Measurements from ENCODE around the gene PCLO. TPM values are rescaled to one million over a fixed set of nuclear protein-coding genes. Genes with fewer than 3 reads are reported as not detected.

The PCLO gene
- total and polyA plus RNA-seq, 2 of the 8 experiments (the other 6 are each of a cell fraction or from before 2014, with no cell fraction given), result 1.5 to 3.2 TPM

DNA sequence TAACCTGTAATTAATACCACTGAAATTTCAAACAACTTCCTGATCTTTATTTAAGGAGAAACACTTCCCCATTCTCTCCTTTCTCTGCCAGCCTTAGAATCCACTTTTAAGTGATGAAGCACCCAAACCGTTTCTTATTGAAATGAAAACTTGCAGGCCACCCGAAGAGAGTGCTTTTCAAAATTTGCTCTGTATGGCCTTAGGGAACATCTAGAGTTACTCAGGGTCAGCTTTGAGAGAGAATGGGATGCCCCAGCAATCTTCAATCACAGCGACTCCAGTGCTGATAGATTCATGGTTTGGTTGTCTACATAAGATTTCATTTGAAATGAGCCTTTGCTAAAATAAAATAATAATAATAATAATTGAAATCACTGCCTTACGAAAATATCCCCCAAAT lies 323.1 kb downstream of the PCLO start:
- Histone ChIP-seq H2BK15ac (ENCODE audit: low read length) (no peak overlapping the region), H3K79me1 (ENCODE audit: low read depth, low read length) (no peaks in the 10 kb centered on the region), H3K18ac (ENCODE audit: extremely low read depth, low read length) (no peak overlapping the region), H4K91ac (replicated peaks; ENCODE audit: insufficient read length, low read length) (no peak overlapping the region), H2BK20ac (ENCODE audit: low read length) (no peak overlapping the region), H3K56ac (replicated peaks; ENCODE audit: insufficient read length, low read depth, low read length) (no peak overlapping the region), H4K5ac (ENCODE audit: insufficient read length, low read depth, low read length) (no peak overlapping the region), H3K36me3 (ENCODE audit: control insufficient read depth in 2 of 4, insufficient read depth in 4 of 4, low read length in 3 of 4) (no peaks in the 10 kb centered on the region; a peak in 1 of 8 replicates), H3K4me1 (replicated peaks in 1 of 4; ENCODE audit: control insufficient read depth in 3 of 4, insufficient read depth in 4 of 4, low read length in 3 of 4) (peaks cover 0 to 3% (median 2%) of the 10 kb centered on the region in 4 experiments; a peak in 3 of 7 replicates), H3K4me2 (ENCODE audit: insufficient read depth in 1 of 2, low read depth in 2 of 2, low read length in 2 of 2) (peak overlapping the region in 1 of 2 experiments; percentile 31; a peak in 1 of 4 replicates), H4K8ac (ENCODE audit: extremely low read depth, insufficient read depth, low read length) (no peak overlapping the region), H3K9ac (replicated peaks in 1 of 4; ENCODE audit: extremely low read depth in 1 of 4, low read depth in 3 of 4, low read length in 3 of 4) (no peak overlapping the region), H3K4me3 (ENCODE audit: extremely low read depth in 1 of 4, insufficient read depth in 2 of 4, low read depth in 3 of 4, low read length in 4 of 4) (0 out of 8 replicates have a peak overlapping the region, but pooled peaks of 1 of the 4 experiments have one; percentile 14), H3K14ac (ENCODE audit: insufficient read length) (no peak overlapping the region), H2BK12ac (ENCODE audit: low read depth, low read length) (no peak overlapping the region), H2AK5ac (ENCODE audit: low read depth, low read length) (no peak overlapping the region), H2BK5ac (ENCODE audit: low read depth, low read length) (no peak overlapping the region), H3K23ac (ENCODE audit: insufficient read length) (no peak overlapping the region), H3K9me3 (ENCODE audit: insufficient read depth in 2 of 2, low read depth in 1 of 2, low read length in 1 of 2) (no peaks in the 10 kb centered on the region), H4K20me1 (replicated peaks in 1 of 2; ENCODE audit: control insufficient read depth in 1 of 2, insufficient read depth in 2 of 2, low read length in 2 of 2) (no peaks in the 10 kb centered on the region), H3K4ac (replicated peaks; ENCODE audit: insufficient read length, low read depth, low read length) (no peak overlapping the region), H2BK120ac (replicated peaks; ENCODE audit: low read depth, low read length) (no peak overlapping the region), H3K27me3 (replicated peaks in 1 of 4; ENCODE audit: control insufficient read depth in 3 of 4, extremely low read depth in 1 of 4, insufficient read depth in 3 of 4, low read length in 3 of 4) (no peaks in the 10 kb centered on the region), H3K23me2 (ENCODE audit: low read depth, low read length) (no peaks in the 10 kb centered on the region), H3K27ac (ENCODE audit: low read depth, low read length) (no peak overlapping the region), H3K79me2 (ENCODE audit: control insufficient read depth in 1 of 2, insufficient read depth in 2 of 2, low read length in 2 of 2) (no peaks in the 10 kb centered on the region), H2AFZ (ENCODE audit: low read length) (no peak overlapping the region)
- DNase-seq (ENCODE audit: low read depth in 1 of 2, low spot score in 2 of 2) (no peak), FAIRE-seq (peak; percentile 36)
- 24% methylated on average over 4 of the region's 4 CpGs; no CpG with 5 or more reads in 1 of the 2 experiments for WGBS, 2 experiments (ENCODE audit: extremely low coverage in 1 of 2, insufficient coverage in 1 of 2, insufficient read length in 1 of 2, insufficient replicate concordance in 2 of 2, low coverage in 1 of 2, low lambda C conversion rate in 2 of 2, missing lambda C conversion rate in 1 of 2)
- ChIA-PET CTCF (ENCODE audit: partially characterized antibody) (no interaction called here), POLR2A (ENCODE audit: partially characterized antibody) (no interaction called here)
- no peak for TF ChIP-seq CEBPB (IDR thresholded peaks at IDR 0.05; ENCODE audit: low read depth, low read length)
- TF ChIP-seq CTBP2 (IDR thresholded peaks at IDR 0.05; ENCODE audit: borderline replicate concordance, insufficient read depth, insufficient read length, low read length), result no peak
- TF ChIP-seq GTF2F1 (IDR thresholded peaks at IDR 0.05; ENCODE audit: borderline replicate concordance, low read depth, low read length), result no peak
- no peak for TF ChIP-seq NRF1 (IDR thresholded peaks at IDR 0.05; ENCODE audit: low read depth, low read length)
- TF ChIP-seq TBP (IDR thresholded peaks at IDR 0.05; ENCODE audit: low read depth, low read length), result no peak
